Activated naive CD4-positive, alpha-beta T cell treated with anti-CD3 and anti-CD28 coated beads, Interleukin-2, amount 50 U/mL, for 72 hours (primary cell): Measurements from ENCODE around the gene COX14. TPM values are rescaled to one million over a fixed set of nuclear protein-coding genes. Genes with fewer than 3 reads are reported as not detected.
"Not testable (repeated sequence)": the region's sequence is repeated elsewhere in the genome, so short reads cannot be mapped to it uniquely, and the experiment has no call there.

Experiments used
- ATAC-seq, 2 donors: fragments of 150-1000 bp; cut with Tn5 transposase; 2 replicates each; pipeline ENCODE4 v1.10.0; 2021; ENCODE audit warnings: mild to moderate bottlenecking in 2 of 2, moderate library complexity in 2 of 2
- DNase-seq, 2 donors: peaks; one replicate each; pipeline ENCODE4 v3.0.0; 2021 to 2022; ENCODE audit warnings: low spot score in 2 of 2
- H3K27ac Mint-ChIP-seq, 2 donors: one replicate each; pipeline ENCODE4 v1.8.0; 2022; ENCODE audit warnings: mild to moderate bottlenecking in 2 of 2, mixed read lengths in 2 of 2
- H3K36me3 Mint-ChIP-seq, 2 donors: one replicate each; pipeline ENCODE4 v1.8.0; 2022; ENCODE audit warnings: mixed read lengths in 2 of 2
- H3K9me3 Mint-ChIP-seq, 2 donors: one replicate each; pipeline ENCODE4 v1.8.0; 2022; ENCODE audit warnings: mixed read lengths in 2 of 2
- total RNA-seq, 2 donors: library from RNA; stranded (reverse); gene quantifications; one replicate each; pipeline ENCODE4 v1.2.3, GENCODE V29; 2022

Gene COX14
- total RNA-seq, 2 donors from 2014 or later: 46.0 to 48.5 TPM

GRCh38 chr12:50119387-50119786, 7.4 kb downstream of the COX14 start:
- Mint-ChIP-seq H3K27ac (no peak overlapping the region), H3K36me3 (no peaks in the 10 kb centered on the region), H3K9me3 (no peaks in the 10 kb centered on the region)
- ATAC-seq: peak in 1 of 2 donors; percentile 43
- DNase-seq: no peak

GRCh38 chr12:50120521-50120920, 8.5 kb downstream of the COX14 start:
- H3K36me3 Mint-ChIP-seq: no peaks in the 10 kb centered on the region
- ATAC-seq: no peak
- DNase-seq: no peak
- no peaks in the 10 kb centered on the region for H3K9me3 Mint-ChIP-seq
- peak overlapping the region; percentile 13 to 19 for H3K27ac Mint-ChIP-seq

GRCh38 chr12:50120953-50121352, 8.9 kb downstream of the COX14 start:
- no peak for ATAC-seq
- H3K9me3 Mint-ChIP-seq: no peaks in the 10 kb centered on the region
- DNase-seq: no peak
- H3K27ac Mint-ChIP-seq: peak overlapping the region in 1 of 2 donors; percentile 13
- no peaks in the 10 kb centered on the region for H3K36me3 Mint-ChIP-seq

- no peaks in the 10 kb centered on the region for H3K36me3 Mint-ChIP-seq
- H3K27ac Mint-ChIP-seq: peak overlapping the region; percentile 13 to 73
- DNase-seq (no peak), ATAC-seq (no peak)
- H3K9me3 Mint-ChIP-seq: no peaks in the 10 kb centered on the region
Measured at GRCh38 chr12:50121641-50122040, 9.6 kb downstream of the COX14 start.

GRCh38 chr12:50123203-50123602, 11.2 kb downstream of the COX14 start:
- Mint-ChIP-seq H3K36me3 (no peaks in the 10 kb centered on the region), H3K9me3 (no peaks in the 10 kb centered on the region), H3K27ac (peak overlapping the region; percentile 45 to 49)
- ATAC-seq (no peak), DNase-seq (no peak)

GRCh38 chr12:50127546-50127945, 15.5 kb downstream of the COX14 start:
- no peak for ATAC-seq
- DNase-seq: no peak
- H3K27ac Mint-ChIP-seq: peak overlapping the region in 1 of 2 donors; percentile 54
- peaks cover 5 to 6% of the 10 kb centered on the region in 2 donors for H3K36me3 Mint-ChIP-seq
- no peaks in the 10 kb centered on the region for H3K9me3 Mint-ChIP-seq

GRCh38 chr12:50129290-50129689, 17.3 kb downstream of the COX14 start:
- no peak for ATAC-seq

GRCh38 chr12:50132505-50133135, 20.6 kb downstream of the COX14 start:
- H3K27ac Mint-ChIP-seq: peak overlapping the region; percentile 34 to 84
- peaks cover 6 to 9% of the 10 kb centered on the region in 2 donors for H3K36me3 Mint-ChIP-seq
- ATAC-seq (peak; percentile 68 to 76), DNase-seq (no peak)
- no peaks in the 10 kb centered on the region for H3K9me3 Mint-ChIP-seq

More at GRCh38 chr12:50129290-50129689, 17.3 kb downstream of the COX14 start:
- DNase-seq: no peak
- peaks cover 6 to 9% of the 10 kb centered on the region in 2 donors for H3K36me3 Mint-ChIP-seq
- peak overlapping the region in 1 of 2 donors; percentile 73 for H3K27ac Mint-ChIP-seq
- H3K9me3 Mint-ChIP-seq: no peaks in the 10 kb centered on the region

GRCh38 chr12:50142993-50143392, 31.0 kb downstream of the COX14 start:
- DNase-seq: no peak
- H3K9me3 Mint-ChIP-seq: no peaks in the 10 kb centered on the region
- ATAC-seq: no peak

GRCh38 chr12:50145439-50145838, 33.4 kb downstream of the COX14 start:
- no peak for DNase-seq
- no peak overlapping the region for H3K27ac Mint-ChIP-seq
- H3K9me3 Mint-ChIP-seq: no peaks in the 10 kb centered on the region
- H3K36me3 Mint-ChIP-seq: peaks cover 4 to 7% of the 10 kb centered on the region in 2 donors
- ATAC-seq: no peak

More at GRCh38 chr12:50142993-50143392, 31.0 kb downstream of the COX14 start:
- Mint-ChIP-seq H3K36me3 (peaks cover 4 to 7% of the 10 kb centered on the region in 2 donors), H3K27ac (no peak overlapping the region)

- ATAC-seq (no peak), DNase-seq (no peak)
- Mint-ChIP-seq H3K36me3 (no peaks in the 10 kb centered on the region), H3K27ac (no peak overlapping the region), H3K9me3 (no peaks in the 10 kb centered on the region)
Measured at GRCh38 chr12:50147281-50147680, 35.2 kb downstream of the COX14 start.

- not testable (repeated sequence) for H3K27ac Mint-ChIP-seq, DNase-seq, ATAC-seq, H3K9me3 Mint-ChIP-seq, H3K36me3 Mint-ChIP-seq
Measured at GRCh38 chr12:50148011-50148410, 36.0 kb downstream of the COX14 start.

GRCh38 chr12:50149311-50149710, 37.3 kb downstream of the COX14 start:
- peak overlapping the region; percentile 48 to 59 for H3K27ac Mint-ChIP-seq
- ATAC-seq (peak; percentile 44 to 81), DNase-seq (no peak)
- H3K36me3 Mint-ChIP-seq: no peaks in the 10 kb centered on the region
- H3K9me3 Mint-ChIP-seq: no peaks in the 10 kb centered on the region

- no peak for ATAC-seq
- Mint-ChIP-seq H3K9me3 (no peaks in the 10 kb centered on the region), H3K27ac (peak overlapping the region; percentile 14 to 45), H3K36me3 (no peaks in the 10 kb centered on the region)
- no peak for DNase-seq
Measured at GRCh38 chr12:50151047-50151687, 39.1 kb downstream of the COX14 start.

GRCh38 chr12:50154947-50155346, 42.9 kb downstream of the COX14 start:
- not testable (repeated sequence) for DNase-seq, H3K27ac Mint-ChIP-seq, ATAC-seq, H3K9me3 Mint-ChIP-seq, H3K36me3 Mint-ChIP-seq

- ATAC-seq (peak in 1 of 2 donors; percentile 11), DNase-seq (no peak)
- Mint-ChIP-seq H3K9me3 (no peaks in the 10 kb centered on the region), H3K27ac (no peak overlapping the region), H3K36me3 (no peaks in the 10 kb centered on the region)
Measured at GRCh38 chr12:50156641-50157040, 44.6 kb downstream of the COX14 start.

- ATAC-seq (peak in 1 of 2 donors; percentile 84), DNase-seq (no peak)
- Mint-ChIP-seq H3K27ac (no peak overlapping the region), H3K36me3 (no peaks in the 10 kb centered on the region), H3K9me3 (no peaks in the 10 kb centered on the region)
Measured at GRCh38 chr12:50157259-50157658, 45.2 kb downstream of the COX14 start.

GRCh38 chr12:50160643-50161042, 48.6 kb downstream of the COX14 start:
- Mint-ChIP-seq H3K27ac (no peak overlapping the region), H3K9me3 (no peaks in the 10 kb centered on the region), H3K36me3 (peaks cover 0 to 12% of the 10 kb centered on the region in 2 donors)
- DNase-seq (no peak), ATAC-seq (no peak)
